A549 (cell line): ENCODE data around the gene LDLRAD4.

ENCODE experiments used
- CEBPB ChIP-seq, 2 experiments: fragments of >200 bp in 1 of 2; sonication (Bioruptor Twin) in 1 of 2; formaldehyde crosslinking in 1 of 2; IDR thresholded peaks; 2 replicates each; pipeline ENCODE4 v1.6.1; 2012 to 2016
- EHMT2 ChIP-seq: fragments of 200-600 bp; sonication (generic); IDR thresholded peaks from 2 replicates; pipeline ENCODE4 v1.6.1; 2016; ENCODE audit warnings: antibody characterized with exemption, low read depth, mild to moderate bottlenecking, moderate library complexity
- EP300 ChIP-seq, 2 experiments: fragments of >200 bp; sonication (Bioruptor Twin); formaldehyde crosslinking; IDR thresholded peaks; 2 replicates in 1 of 2; 3 replicates in 1 of 2; pipeline ENCODE4 v1.6.1; 2016 to 2017
- KDM5A ChIP-seq: fragments of 200-600 bp; sonication (generic); IDR thresholded peaks from 2 replicates; pipeline ENCODE4 v1.6.1; 2016; ENCODE audit warnings: antibody characterized with exemption, mild to moderate bottlenecking
- MAZ ChIP-seq: fragments of 150-350 bp; IDR thresholded peaks from 2 replicates; pipeline ENCODE4 v1.6.1; 2014; ENCODE audit warnings: antibody characterized with exemption, low read depth, low read length, borderline replicate concordance
- POLR2A ChIP-seq: IDR thresholded peaks from 2 replicates; pipeline ENCODE4 v1.6.1; 2012; ENCODE audit warnings: mild to moderate bottlenecking, low read length
- RAD21 ChIP-seq, 2 experiments: fragments of >200 bp in 1 of 2; sonication (Bioruptor Twin) in 1 of 2; formaldehyde crosslinking in 1 of 2; IDR thresholded peaks in 1 of 2; conservative IDR thresholded peaks in 1 of 2; 2 replicates in 1 of 2; 3 replicates in 1 of 2; pipeline ENCODE4 v1.6.1; 2012 to 2018; ENCODE audit warnings: inconsistent platforms in 1 of 2
- SMC3 ChIP-seq: fragments of >200 bp; sonication (Bioruptor Twin); formaldehyde crosslinking; IDR thresholded peaks from 3 replicates; pipeline ENCODE4 v1.6.1; 2018; ENCODE audit warnings: inconsistent platforms
- TF ChIP-seq, protein P1 (sequence below): fragments of >200 bp; sonication (Bioruptor Twin); formaldehyde crosslinking; IDR thresholded peaks from 3 replicates; pipeline ENCODE4 v1.5.1; 2016
- TF ChIP-seq, protein P2 (sequence below): IDR thresholded peaks from 2 replicates; pipeline ENCODE4 v1.6.1; 2012; ENCODE audit warnings: low read depth, borderline replicate concordance
- TF ChIP-seq, protein P3 (sequence below): fragments of >200 bp; sonication (Bioruptor Twin); formaldehyde crosslinking; IDR thresholded peaks from 3 replicates; pipeline ENCODE4 v1.6.1; 2016
- TF ChIP-seq, protein P4 (sequence below): IDR thresholded peaks from 2 replicates; pipeline ENCODE4 v1.6.1; 2012

DNA sequence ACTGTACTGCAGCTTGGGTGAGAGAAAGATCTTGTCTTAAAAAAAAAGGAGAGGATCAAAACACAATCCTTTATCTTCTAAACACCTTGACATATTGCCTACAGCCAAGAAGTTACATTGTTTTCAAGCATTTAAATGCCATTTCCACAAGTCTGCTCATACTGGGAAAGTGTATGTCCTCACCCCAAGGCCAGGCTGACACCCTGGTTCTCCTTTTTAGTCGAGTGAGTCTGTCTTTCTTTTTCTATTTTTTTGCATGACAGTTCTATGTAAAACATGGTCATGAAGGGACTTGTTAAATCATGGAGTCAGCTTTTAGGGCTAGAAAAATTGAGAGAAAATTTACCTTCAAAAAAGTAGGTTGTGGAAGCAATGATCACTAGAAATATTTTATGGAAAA lies 274.5 kb downstream of the LDLRAD4 start:
- no peak for TF ChIP-seq SMC3
- TF ChIP-seq, protein P1, sequence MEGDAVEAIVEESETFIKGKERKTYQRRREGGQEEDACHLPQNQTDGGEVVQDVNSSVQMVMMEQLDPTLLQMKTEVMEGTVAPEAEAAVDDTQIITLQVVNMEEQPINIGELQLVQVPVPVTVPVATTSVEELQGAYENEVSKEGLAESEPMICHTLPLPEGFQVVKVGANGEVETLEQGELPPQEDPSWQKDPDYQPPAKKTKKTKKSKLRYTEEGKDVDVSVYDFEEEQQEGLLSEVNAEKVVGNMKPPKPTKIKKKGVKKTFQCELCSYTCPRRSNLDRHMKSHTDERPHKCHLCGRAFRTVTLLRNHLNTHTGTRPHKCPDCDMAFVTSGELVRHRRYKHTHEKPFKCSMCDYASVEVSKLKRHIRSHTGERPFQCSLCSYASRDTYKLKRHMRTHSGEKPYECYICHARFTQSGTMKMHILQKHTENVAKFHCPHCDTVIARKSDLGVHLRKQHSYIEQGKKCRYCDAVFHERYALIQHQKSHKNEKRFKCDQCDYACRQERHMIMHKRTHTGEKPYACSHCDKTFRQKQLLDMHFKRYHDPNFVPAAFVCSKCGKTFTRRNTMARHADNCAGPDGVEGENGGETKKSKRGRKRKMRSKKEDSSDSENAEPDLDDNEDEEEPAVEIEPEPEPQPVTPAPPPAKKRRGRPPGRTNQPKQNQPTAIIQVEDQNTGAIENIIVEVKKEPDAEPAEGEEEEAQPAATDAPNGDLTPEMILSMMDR, result no peak
- no peak for TF ChIP-seq CEBPB (IDR thresholded peaks at IDR 0.05)
- no peak for TF ChIP-seq EP300 (IDR thresholded peaks at IDR 0.05)
- no peak for TF ChIP-seq POLR2A
- TF ChIP-seq, protein P2, sequence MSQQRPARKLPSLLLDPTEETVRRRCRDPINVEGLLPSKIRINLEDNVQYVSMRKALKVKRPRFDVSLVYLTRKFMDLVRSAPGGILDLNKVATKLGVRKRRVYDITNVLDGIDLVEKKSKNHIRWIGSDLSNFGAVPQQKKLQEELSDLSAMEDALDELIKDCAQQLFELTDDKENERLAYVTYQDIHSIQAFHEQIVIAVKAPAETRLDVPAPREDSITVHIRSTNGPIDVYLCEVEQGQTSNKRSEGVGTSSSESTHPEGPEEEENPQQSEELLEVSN, result no peak
- TF ChIP-seq MAZ, result no peak
- no peak for TF ChIP-seq EHMT2
- TF ChIP-seq, protein P3, sequence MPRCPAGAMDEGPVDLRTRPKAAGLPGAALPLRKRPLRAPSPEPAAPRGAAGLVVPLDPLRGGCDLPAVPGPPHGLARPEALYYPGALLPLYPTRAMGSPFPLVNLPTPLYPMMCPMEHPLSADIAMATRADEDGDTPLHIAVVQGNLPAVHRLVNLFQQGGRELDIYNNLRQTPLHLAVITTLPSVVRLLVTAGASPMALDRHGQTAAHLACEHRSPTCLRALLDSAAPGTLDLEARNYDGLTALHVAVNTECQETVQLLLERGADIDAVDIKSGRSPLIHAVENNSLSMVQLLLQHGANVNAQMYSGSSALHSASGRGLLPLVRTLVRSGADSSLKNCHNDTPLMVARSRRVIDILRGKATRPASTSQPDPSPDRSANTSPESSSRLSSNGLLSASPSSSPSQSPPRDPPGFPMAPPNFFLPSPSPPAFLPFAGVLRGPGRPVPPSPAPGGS, result no peak
- TF ChIP-seq, protein P4, sequence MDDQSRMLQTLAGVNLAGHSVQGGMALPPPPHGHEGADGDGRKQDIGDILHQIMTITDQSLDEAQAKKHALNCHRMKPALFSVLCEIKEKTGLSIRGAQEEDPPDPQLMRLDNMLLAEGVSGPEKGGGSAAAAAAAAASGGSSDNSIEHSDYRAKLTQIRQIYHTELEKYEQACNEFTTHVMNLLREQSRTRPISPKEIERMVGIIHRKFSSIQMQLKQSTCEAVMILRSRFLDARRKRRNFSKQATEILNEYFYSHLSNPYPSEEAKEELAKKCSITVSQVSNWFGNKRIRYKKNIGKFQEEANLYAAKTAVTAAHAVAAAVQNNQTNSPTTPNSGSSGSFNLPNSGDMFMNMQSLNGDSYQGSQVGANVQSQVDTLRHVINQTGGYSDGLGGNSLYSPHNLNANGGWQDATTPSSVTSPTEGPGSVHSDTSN, result no peak
- no peak for TF ChIP-seq KDM5A
- no peak for TF ChIP-seq RAD21 (conservative IDR thresholded peaks at IDR 0.05 in 1 of 2, IDR thresholded peaks at IDR 0.05 in 1 of 2)
